Small intestine (tissue), 7 donors: ENCODE results near the gene IFT122. TPM values are rescaled to one million over a fixed set of nuclear protein-coding genes. Genes with fewer than 3 reads are reported as not detected.

Experiments
- DNase-seq, 2 donors: peaks; one replicate each; pipeline versions ENCODE4 v3.0.0 to v3.0.0-alpha.2; 2013
- FAIRE-seq: peaks from 2 replicates; lab custom pipeline; 2012; peaks lifted over from hg19 to GRCh38; lab: Jason Lieb, UNC
- H3K27ac ChIP-seq, 3 donors: one replicate each; pipeline ENCODE4 v1.5.1; 2013; ENCODE audit warnings: low read length in 2 of 3, mild to moderate bottlenecking in 2 of 3, control low read depth in 1 of 3, inconsistent platforms in 1 of 3, low read depth in 1 of 3, moderate library complexity in 1 of 3
- H3K27me3 ChIP-seq, 3 donors: one replicate each; pipeline ENCODE4 v1.6.1; 2013; ENCODE audit warnings: low read length in 3 of 3, inconsistent platforms in 1 of 3; ENCODE audit not compliant: control insufficient read depth in 3 of 3, insufficient read depth in 3 of 3
- H3K36me3 ChIP-seq, 3 donors: one replicate each; pipeline ENCODE4 v1.6.1; 2013; ENCODE audit warnings: low read length in 3 of 3, inconsistent platforms in 1 of 3, low read depth in 1 of 3, mild to moderate bottlenecking in 1 of 3, moderate library complexity in 1 of 3; ENCODE audit not compliant: control insufficient read depth in 3 of 3, insufficient read depth in 2 of 3
- H3K4me1 ChIP-seq, 3 donors: one replicate each; pipeline ENCODE4 v1.6.1; 2013; ENCODE audit warnings: low read length in 2 of 3, inconsistent platforms in 1 of 3, low read depth in 1 of 3, mild to moderate bottlenecking in 1 of 3, moderate library complexity in 1 of 3; ENCODE audit not compliant: control insufficient read depth in 3 of 3, insufficient read depth in 2 of 3
- H3K4me3 ChIP-seq, 3 donors: one replicate each; pipeline ENCODE4 v1.5.1; 2013; ENCODE audit warnings: low read length in 3 of 3, control low read depth in 1 of 3, inconsistent platforms in 1 of 3, low read depth in 1 of 3, mild to moderate bottlenecking in 1 of 3, moderate library complexity in 1 of 3
- H3K9me3 ChIP-seq, 2 donors: one replicate each; pipeline ENCODE4 v1.6.1; 2013; ENCODE audit warnings: low read depth in 1 of 2, low read length in 1 of 2; ENCODE audit not compliant: control insufficient read depth in 2 of 2, insufficient read depth in 1 of 2
- WGBS, 3 donors: extraction: QIAGEN DNeasy Blood & Tissue Kit; methylation state at CpG; one replicate each; pipeline ENCODE4 v1.1.7; 2013; 5-methylcytosine and 5-hydroxymethylcytosine counted together
- polyA plus RNA-seq, 4 donors: library from polyadenylated mRNA; stranded (reverse) in 3 of 4; unstranded in 1 of 4; fragments of 200-250 nt in 3 of 4; fragments of 120-200 nt in 1 of 4; gene quantifications; one replicate each; pipeline versions ENCODE4 v1.2.1 to v1.2.3, GENCODE V29; 2013
- donor health status: healthy with polysubstance abuse.
- donor health status: control.
- donor health status: control.
- donor health status: Bipolar disorder and iron deficiency.
- donor health status: healthy.

Gene IFT122
- polyA plus RNA-seq, 4 donors: 5.1 to 31.9 (median 9.1) TPM

DNA sequence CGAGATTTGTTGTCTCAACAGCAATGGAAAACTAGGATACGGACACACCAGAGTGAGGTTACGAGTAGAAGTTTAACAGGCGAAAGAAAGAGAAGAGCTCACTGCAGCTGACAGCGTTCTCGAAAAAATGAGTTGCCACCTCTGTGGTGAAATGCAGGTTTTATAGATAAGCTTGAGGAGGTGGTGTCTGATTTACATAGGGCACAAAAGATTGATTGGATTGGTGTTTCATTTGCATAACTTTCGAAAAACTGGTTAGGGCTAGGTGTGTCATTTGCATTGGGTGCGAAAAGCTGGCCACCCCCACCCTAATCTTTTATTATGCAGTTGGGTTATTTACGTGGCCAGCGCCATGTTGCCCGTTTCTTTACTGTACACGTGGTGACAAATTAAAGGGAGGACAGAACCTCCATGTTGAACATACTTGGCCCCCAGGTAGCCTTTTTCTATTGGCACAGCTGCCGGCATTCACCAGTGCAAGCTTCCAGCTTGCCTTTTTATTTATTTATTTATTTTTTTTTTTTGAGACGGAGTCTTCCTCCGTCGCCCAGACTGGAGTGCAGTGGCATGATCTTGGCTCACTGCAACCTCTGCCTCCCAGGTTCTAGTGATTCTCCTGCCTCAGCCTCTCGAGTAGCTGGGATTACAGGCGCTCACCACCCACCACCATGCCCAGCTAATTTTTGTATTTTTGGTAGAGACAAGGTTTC, 8.3 kb downstream of the IFT122 start:
- peak overlapping the region in 1 of 3 donors; percentile 10 for H3K27ac ChIP-seq
- H3K4me1 ChIP-seq: peaks cover 0 to 5% (median 0%) of the 10 kb centered on the region in 3 donors
- H3K36me3 ChIP-seq: peaks cover 0 to 14% (median 2%) of the 10 kb centered on the region in 3 donors
- no peak for DNase-seq
- no peaks in the 10 kb centered on the region for H3K27me3 ChIP-seq
- H3K4me3 ChIP-seq: no peak overlapping the region
- no peaks in the 10 kb centered on the region for H3K9me3 ChIP-seq
- WGBS, 3 donors: 89 to 93% (median 89%) methylated on average over 18 of the region's 18 CpGs
- FAIRE-seq: no peak

DNA sequence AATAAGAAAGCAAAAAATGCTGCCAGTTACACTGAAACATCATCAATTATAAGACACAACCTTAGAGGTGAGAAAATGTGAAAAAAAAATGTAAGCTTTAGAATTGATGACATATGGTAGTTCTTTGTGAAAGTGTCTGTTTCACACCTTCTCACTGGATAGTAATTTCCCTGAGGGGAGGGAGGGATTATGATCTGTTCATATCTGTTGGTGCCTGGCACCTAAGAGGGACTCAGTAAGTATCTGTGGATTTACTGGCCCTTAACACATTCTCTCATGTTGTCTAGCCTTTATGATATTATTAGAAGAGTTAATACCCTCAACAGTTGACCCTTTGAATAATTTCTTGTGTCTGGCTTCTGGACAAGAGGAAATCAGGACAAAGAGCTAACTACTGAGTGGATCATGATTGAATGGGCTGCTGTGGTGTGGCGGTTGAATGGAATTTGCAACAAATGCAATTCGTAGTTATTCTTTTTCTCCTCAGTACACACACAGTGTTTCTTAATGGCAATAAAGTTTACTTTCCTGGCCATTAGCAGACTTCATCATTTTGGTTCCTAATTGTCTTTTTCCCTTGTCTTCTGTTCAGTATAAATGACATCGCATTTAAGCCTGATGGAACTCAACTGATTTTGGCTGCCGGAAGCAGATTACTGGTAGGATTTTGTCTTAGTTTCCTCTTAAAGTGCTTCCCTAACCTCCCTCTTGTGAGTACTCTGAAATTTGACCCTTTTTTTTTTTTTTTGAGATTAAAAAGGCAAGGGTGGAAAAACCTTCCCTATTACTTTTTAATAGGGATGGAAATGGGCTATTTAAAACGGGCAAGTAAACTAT, 9.5 kb downstream of the IFT122 start:
- H3K4me1 ChIP-seq: peaks cover 0 to 5% (median 0%) of the 10 kb centered on the region in 3 donors
- H3K36me3 ChIP-seq: peaks cover 0 to 18% (median 2%) of the 10 kb centered on the region in 3 donors
- no peak overlapping the region for H3K4me3 ChIP-seq
- no peaks in the 10 kb centered on the region for H3K27me3 ChIP-seq
- WGBS, 3 donors: 66 to 83% (median 83%) methylated on average over 5 of the region's 5 CpGs
- no peak for FAIRE-seq
- H3K9me3 ChIP-seq: no peaks in the 10 kb centered on the region
- H3K27ac ChIP-seq: no peak overlapping the region
- no peak for DNase-seq

DNA sequence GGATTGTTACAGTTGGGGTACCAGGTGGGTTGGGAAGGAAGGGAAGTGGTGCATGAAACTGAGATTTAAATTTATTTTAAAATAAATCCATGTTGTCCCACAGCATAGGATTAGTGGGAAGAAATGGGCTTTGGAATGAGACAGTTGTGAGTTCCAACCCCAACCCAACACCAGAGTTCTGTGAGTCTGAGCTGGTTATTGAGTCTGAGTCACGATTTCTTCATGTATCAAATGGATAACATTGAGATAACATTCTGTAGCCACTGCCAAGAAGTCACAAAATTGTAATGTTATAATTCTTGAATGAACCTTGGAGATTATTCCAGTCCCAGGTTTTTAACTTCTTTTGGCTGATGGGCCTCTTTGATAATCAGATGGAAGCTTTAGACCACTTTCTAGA, 13.7 kb downstream of the IFT122 start:
- Histone ChIP-seq H3K27ac (no peak overlapping the region), H3K36me3 (peaks cover 0 to 31% (median 2%) of the 10 kb centered on the region in 3 donors), H3K4me3 (no peak overlapping the region), H3K4me1 (no peaks in the 10 kb centered on the region), H3K9me3 (no peaks in the 10 kb centered on the region), H3K27me3 (no peaks in the 10 kb centered on the region)
- 38 to 68% (median 45%) methylated on average over 1 of the region's 1 CpG for WGBS, 3 donors
- FAIRE-seq: no peak
- DNase-seq: no peak

DNA sequence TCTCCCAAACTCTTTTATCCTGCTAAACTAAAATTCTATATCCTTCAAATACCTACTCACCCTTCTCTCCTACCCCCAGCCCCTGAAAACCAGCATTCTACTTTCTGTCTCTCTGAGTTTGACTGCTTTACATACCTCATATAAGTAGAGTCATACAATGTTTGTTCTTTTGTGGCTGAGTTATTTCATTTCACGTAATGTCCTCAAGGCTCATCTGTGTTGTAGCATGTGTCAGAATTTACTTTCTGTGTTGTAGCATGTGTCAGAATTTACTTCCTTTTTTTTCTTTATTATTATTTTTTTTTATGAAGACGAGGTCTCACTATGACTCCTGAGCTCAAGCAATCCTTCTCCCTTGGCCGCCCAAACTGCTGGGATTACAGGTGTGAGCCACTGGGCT, 20.1 kb downstream of the IFT122 start:
- WGBS, 3 donors: 94 to 99% (median 94%) methylated on average over 3 of the region's 3 CpGs
- Histone ChIP-seq H3K27me3 (no peaks in the 10 kb centered on the region), H3K36me3 (peaks cover 0 to 15% (median 0%) of the 10 kb centered on the region in 3 donors), H3K4me3 (no peak overlapping the region), H3K27ac (no peak overlapping the region), H3K4me1 (peaks cover 0 to 18% (median 0%) of the 10 kb centered on the region in 3 donors), H3K9me3 (no peaks in the 10 kb centered on the region)
- no peak for FAIRE-seq
- DNase-seq: no peak

DNA sequence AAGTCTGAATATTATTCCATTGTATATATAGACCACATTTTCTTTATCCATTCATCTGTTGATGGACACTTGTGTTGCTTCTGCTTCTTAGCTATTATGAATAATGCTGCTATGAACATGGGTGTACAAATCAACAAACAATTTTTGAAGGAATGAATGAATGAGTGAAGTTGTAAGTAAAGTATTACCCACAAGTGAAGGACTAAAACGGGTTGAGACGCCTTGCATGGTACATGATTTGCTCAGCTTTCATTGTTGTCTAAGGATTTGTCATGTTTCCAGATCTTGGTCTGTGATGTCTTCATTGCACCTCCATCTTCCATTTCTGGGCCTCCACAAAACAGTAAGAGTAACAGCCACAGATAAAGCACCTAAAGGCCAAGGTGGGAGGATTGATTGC, 20.5 kb downstream of the IFT122 start:
- Histone ChIP-seq H3K4me1 (peaks cover 0 to 18% (median 0%) of the 10 kb centered on the region in 3 donors), H3K4me3 (no peak overlapping the region), H3K36me3 (peaks cover 0 to 13% (median 0%) of the 10 kb centered on the region in 3 donors), H3K27ac (no peak overlapping the region), H3K27me3 (no peaks in the 10 kb centered on the region), H3K9me3 (no peaks in the 10 kb centered on the region)
- WGBS, 3 donors: 83 to 95% (median 94%) methylated on average over 2 of the region's 2 CpGs
- FAIRE-seq (no peak), DNase-seq (no peak)

DNA sequence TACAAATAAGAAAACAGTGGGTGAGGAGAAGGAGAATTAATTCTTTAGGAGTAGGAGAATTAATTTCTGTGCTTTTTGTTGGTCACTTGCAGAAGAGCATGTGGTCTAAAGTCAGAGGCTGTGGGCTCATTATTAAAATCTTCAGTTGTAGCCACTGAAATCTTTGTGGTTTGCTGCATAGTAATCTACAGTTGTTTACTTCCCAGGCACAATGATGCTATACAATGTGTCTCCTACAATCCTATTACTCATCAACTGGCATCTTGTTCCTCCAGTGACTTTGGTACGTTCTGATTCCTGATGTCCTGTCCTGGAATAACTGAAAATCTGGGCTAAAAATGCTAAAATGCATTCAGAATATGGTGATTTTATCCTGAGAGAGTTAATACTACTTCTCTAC, 21.0 kb downstream of the IFT122 start:
- H3K36me3 ChIP-seq: peaks cover 0 to 13% (median 0%) of the 10 kb centered on the region in 3 donors
- FAIRE-seq (no peak), DNase-seq (no peak)
- peaks cover 0 to 18% (median 0%) of the 10 kb centered on the region in 3 donors for H3K4me1 ChIP-seq
- H3K27ac ChIP-seq: peak overlapping the region in 1 of 3 donors; percentile 67
- no peak overlapping the region for H3K4me3 ChIP-seq
- 88 to 93% (median 90%) methylated on average over 1 of the region's 1 CpG for WGBS, 3 donors
- H3K27me3 ChIP-seq: no peaks in the 10 kb centered on the region
- H3K9me3 ChIP-seq: no peaks in the 10 kb centered on the region

DNA sequence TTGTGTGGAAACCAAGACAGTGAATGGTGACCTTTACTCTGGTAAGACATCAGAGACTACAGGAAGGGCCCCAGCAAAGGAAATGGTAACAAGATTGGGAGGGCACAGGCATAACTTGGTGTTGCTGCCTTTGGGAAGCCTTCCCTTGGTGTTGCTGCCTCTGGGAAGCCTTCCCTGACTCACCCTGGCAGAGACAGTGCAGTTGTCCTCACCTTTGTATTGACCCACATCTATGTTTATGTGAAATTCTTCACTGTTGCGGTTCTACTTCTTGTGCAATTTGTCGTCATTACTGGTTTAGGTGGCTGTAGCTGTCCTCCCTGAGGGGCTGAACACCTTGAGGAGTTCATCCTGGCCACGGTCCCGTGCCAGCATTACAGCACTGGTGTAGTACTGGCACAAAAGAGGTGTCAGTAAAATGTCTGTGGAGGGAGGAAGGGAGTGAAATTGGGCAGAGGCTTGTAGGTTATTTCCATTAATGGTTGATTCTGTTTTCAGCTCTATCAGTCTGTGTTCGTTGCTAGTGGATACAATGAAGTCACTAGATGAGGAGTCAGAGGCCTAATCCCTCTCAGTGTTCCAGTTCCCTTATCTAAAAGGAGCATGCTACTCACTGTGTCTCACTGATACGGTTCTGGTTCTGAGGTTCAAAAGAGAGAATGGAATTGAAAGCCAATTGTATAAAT, 21.6 kb downstream of the IFT122 start:
- H3K27me3 ChIP-seq: no peaks in the 10 kb centered on the region
- peaks cover 0 to 18% (median 0%) of the 10 kb centered on the region in 3 donors for H3K4me1 ChIP-seq
- peaks cover 0 to 9% (median 0%) of the 10 kb centered on the region in 3 donors for H3K36me3 ChIP-seq
- DNase-seq (peak in 1 of 2 donors; percentile 42), FAIRE-seq (no peak)
- WGBS, 3 donors: 85 to 94% (median 88%) methylated on average over 6 of the region's 6 CpGs
- H3K27ac ChIP-seq: peak overlapping the region in 1 of 3 donors; percentile 67
- H3K4me3 ChIP-seq: no peak overlapping the region
- no peaks in the 10 kb centered on the region for H3K9me3 ChIP-seq
